HK-2 (cell line): Measurements from ENCODE around the gene MPZL1.

Experiments used
- DNase-seq: peaks from one replicate; pipeline ENCODE4 v3.0.0-alpha.2; 2018; ENCODE audit not compliant: unreplicated experiment

The MPZL1 gene

GRCh38 chr1:167695756-167696561 is 25.8 kb upstream of the MPZL1 start:
- no peak for DNase-seq

- no peak for DNase-seq
Observed at GRCh38 chr1:167697667-167698141, 24.1 kb upstream of the MPZL1 start.

GRCh38 chr1:167698313-167698712 is 23.5 kb upstream of the MPZL1 start:
- no peak for DNase-seq

- no peak for DNase-seq
Observed at GRCh38 chr1:167701510-167701909, 20.3 kb upstream of the MPZL1 start.

- no peak for DNase-seq
Observed at GRCh38 chr1:167703557-167703956, 18.2 kb upstream of the MPZL1 start.

GRCh38 chr1:167704715-167705114 is 17.1 kb upstream of the MPZL1 start:
- no peak for DNase-seq

GRCh38 chr1:167705250-167705649 is 16.5 kb upstream of the MPZL1 start:
- DNase-seq: no peak

GRCh38 chr1:167706363-167706762 is 15.4 kb upstream of the MPZL1 start:
- no peak for DNase-seq

- DNase-seq: no peak
Observed at GRCh38 chr1:167706931-167707877, 14.6 kb upstream of the MPZL1 start.

- DNase-seq: no peak
Observed at GRCh38 chr1:167707942-167708341, 13.8 kb upstream of the MPZL1 start.

GRCh38 chr1:167708940-167709389 is 12.8 kb upstream of the MPZL1 start:
- no peak for DNase-seq

GRCh38 chr1:167710836-167711235 is 10.9 kb upstream of the MPZL1 start:
- no peak for DNase-seq

GRCh38 chr1:167711797-167712196 is 10.0 kb upstream of the MPZL1 start:
- no peak for DNase-seq

GRCh38 chr1:167713330-167714081 is 8.3 kb upstream of the MPZL1 start:
- peak; percentile 11 for DNase-seq

- DNase-seq: no peak
Observed at GRCh38 chr1:167714098-167714438, 7.7 kb upstream of the MPZL1 start.

- peak; percentile 95 for DNase-seq
Observed at GRCh38 chr1:167714439-167715156, 7.2 kb upstream of the MPZL1 start.

GRCh38 chr1:167715157-167715999 is 6.4 kb upstream of the MPZL1 start:
- peak; percentile 92 for DNase-seq

GRCh38 chr1:167716000-167716271 is 5.8 kb upstream of the MPZL1 start:
- no peak for DNase-seq

- DNase-seq: no peak
Observed at GRCh38 chr1:167717351-167717750, 4.4 kb upstream of the MPZL1 start.

GRCh38 chr1:167718914-167719691 is 2.7 kb upstream of the MPZL1 start:
- DNase-seq: no peak
